Stomach (tissue), 4 donors: ENCODE data around the gene FSD1.

ENCODE experiments used
- CTCF ChIP-seq, 7 experiments: fragments of 450-650 bp in 4 of 7; fragments of 200-600 bp in 3 of 7; sonication (generic) in 3 of 7; IDR thresholded peaks; one replicate each; pipeline ENCODE4 v1.5.1; 2016 to 2019; ENCODE audit warnings: antibody characterized with exemption in 7 of 7, control low read depth in 2 of 7, mild to moderate bottlenecking in 1 of 7
- EP300 ChIP-seq: sonication (generic); formaldehyde crosslinking; IDR thresholded peaks from one replicate; pipeline ENCODE4 v1.6.1; 2017; ENCODE audit warnings: antibody characterized with exemption
- POLR2A ChIP-seq, 4 donors: fragments of 450-650 bp; IDR thresholded peaks; one replicate each; pipeline ENCODE4 v1.6.1; 2016; ENCODE audit warnings: antibody characterized with exemption in 4 of 4, control low read depth in 2 of 4, mild to moderate bottlenecking in 1 of 4, moderate library complexity in 1 of 4
- POLR2AphosphoS5 ChIP-seq, 3 donors: sonication (generic); formaldehyde crosslinking; IDR thresholded peaks; one replicate each; pipeline ENCODE4 v1.6.1; 2016; ENCODE audit warnings: antibody characterized with exemption in 3 of 3

GRCh38 chr19:4363571-4364304, 59.3 kb downstream of the FSD1 start:
- TF ChIP-seq CTCF (IDR thresholded peaks at IDR 0.05) (no peak), POLR2A (IDR thresholded peaks at IDR 0.05) (no peak), POLR2AphosphoS5 (IDR thresholded peaks at IDR 0.05) (no peak), EP300 (no peak)
